PFSK-1 (cell line): ENCODE results near the gene SLC6A7.

ENCODE experiments used
- FOXP2 ChIP-seq: optimal IDR thresholded peaks from 2 replicates; pipeline ENCODE3; 2011; ENCODE audit warnings: borderline replicate concordance, control low read depth, inconsistent platforms; ENCODE audit not compliant: insufficient read depth; ENCODE audit errors: extremely low read length, extremely low read depth
- POLR2AphosphoS5 ChIP-seq: IDR thresholded peaks from 2 replicates; pipeline ENCODE4 v1.6.1; 2012; ENCODE audit warnings: low read depth, mild to moderate bottlenecking, control low read depth, low read length, moderate library complexity
- REST ChIP-seq, 2 experiments: IDR thresholded peaks; 2 replicates each; pipeline versions ENCODE4 v1.6.1 to v1.8.0; 2011 to 2012; ENCODE audit warnings: low read depth in 2 of 2, low read length in 2 of 2, control low read depth in 1 of 2, inconsistent platforms in 1 of 2, mild to moderate bottlenecking in 1 of 2, moderate library complexity in 1 of 2; ENCODE audit not compliant: insufficient read depth in 1 of 2
- SIN3A ChIP-seq: IDR thresholded peaks from 2 replicates; pipeline ENCODE4 v1.6.1; 2012; ENCODE audit warnings: mild to moderate bottlenecking, low read length, moderate library complexity, borderline replicate concordance; ENCODE audit not compliant: insufficient read depth
- TAF1 ChIP-seq: IDR thresholded peaks from 2 replicates; pipeline ENCODE4 v1.6.1; 2012; ENCODE audit warnings: low read length, control low read depth, borderline replicate concordance; ENCODE audit not compliant: insufficient read depth

Gene SLC6A7

GRCh38 chr5:150236981-150237754 lies 47.3 kb downstream of the SLC6A7 start:
- TF ChIP-seq REST (IDR thresholded peaks at IDR 0.05; ENCODE audit: insufficient read depth in 1 of 2, low read depth in 2 of 2, low read length in 2 of 2) = no peak
- no peak for TF ChIP-seq TAF1
- no peak for TF ChIP-seq FOXP2
- TF ChIP-seq POLR2AphosphoS5 = no peak
- no peak for TF ChIP-seq SIN3A

GRCh38 chr5:150238646-150239045 lies 48.8 kb downstream of the SLC6A7 start:
- no peak for TF ChIP-seq SIN3A
- TF ChIP-seq REST (IDR thresholded peaks at IDR 0.05; ENCODE audit: insufficient read depth in 1 of 2, low read depth in 2 of 2, low read length in 2 of 2) = no peak
- TF ChIP-seq TAF1 = no peak
- TF ChIP-seq FOXP2 = no peak
- no peak for TF ChIP-seq POLR2AphosphoS5

- TF ChIP-seq SIN3A (no peak), FOXP2 (no peak), REST (IDR thresholded peaks at IDR 0.05; ENCODE audit: insufficient read depth in 1 of 2, low read depth in 2 of 2, low read length in 2 of 2) (no peak), POLR2AphosphoS5 (no peak), TAF1 (no peak)
Measured at GRCh38 chr5:150239099-150239793, 49.4 kb downstream of the SLC6A7 start.

- TF ChIP-seq FOXP2 (no peak), SIN3A (no peak), REST (IDR thresholded peaks at IDR 0.05; ENCODE audit: insufficient read depth in 1 of 2, low read depth in 2 of 2, low read length in 2 of 2) (no peak), POLR2AphosphoS5 (no peak), TAF1 (no peak)
Measured at GRCh38 chr5:150239794-150240122, 49.9 kb downstream of the SLC6A7 start.
